NB4 (cell line): Measurements from ENCODE around the gene CABLES1.

Experiments used
- CTCF ChIP-seq: IDR thresholded peaks from one replicate; pipeline ENCODE4 v1.5.1; 2012; ENCODE audit warnings: low read depth, low read length
- MAX ChIP-seq: IDR thresholded peaks from 2 replicates; pipeline ENCODE4 v1.6.1; 2011; ENCODE audit warnings: low read depth, low read length
- POLR2A ChIP-seq: IDR thresholded peaks from 2 replicates; pipeline ENCODE4 v1.6.1; 2011; ENCODE audit warnings: mild to moderate bottlenecking; ENCODE audit not compliant: insufficient read length; ENCODE audit errors: extremely low read depth

- TF ChIP-seq POLR2A (no peak), CTCF (no peak), MAX (no peak)
Observed at GRCh38 chr18:23208600-23208999, 73.3 kb downstream of the CABLES1 start.
